GM19023 (cell line): ENCODE data around the gene TMPRSS4.

Source experiments
- ATAC-seq: cut with Tn5 transposase; IDR thresholded peaks from one replicate; pipeline ENCODE4 v1.9.1; 2021; ENCODE audit warnings: mild to moderate bottlenecking, moderate library complexity; ENCODE audit not compliant: unreplicated experiment

TMPRSS4 gene

DNA sequence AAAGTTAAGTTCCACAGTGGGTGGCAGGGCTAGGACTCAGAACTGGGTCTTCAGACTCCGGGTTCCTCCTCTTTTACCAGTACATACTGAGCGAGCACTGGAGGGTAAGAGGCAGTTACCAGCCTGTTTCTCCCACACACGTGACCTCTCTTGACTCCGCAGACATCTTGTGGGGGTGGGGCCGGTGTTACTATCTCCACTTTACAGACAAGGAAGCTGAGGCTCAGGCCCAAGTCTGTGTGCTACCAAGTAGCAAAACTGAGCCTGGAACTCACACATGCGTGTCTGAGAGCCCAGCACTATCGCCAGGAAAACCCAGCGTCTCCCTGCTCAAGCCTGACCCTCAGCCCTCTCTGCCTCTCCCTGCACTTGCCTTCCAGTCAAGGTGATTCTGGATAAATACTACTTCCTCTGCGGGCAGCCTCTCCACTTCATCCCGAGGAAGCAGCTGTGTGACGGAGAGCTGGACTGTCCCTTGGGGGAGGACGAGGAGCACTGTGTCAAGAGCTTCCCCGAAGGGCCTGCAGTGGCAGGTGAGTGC lies 25.9 kb downstream of the TMPRSS4 start:
- no peak for ATAC-seq

DNA sequence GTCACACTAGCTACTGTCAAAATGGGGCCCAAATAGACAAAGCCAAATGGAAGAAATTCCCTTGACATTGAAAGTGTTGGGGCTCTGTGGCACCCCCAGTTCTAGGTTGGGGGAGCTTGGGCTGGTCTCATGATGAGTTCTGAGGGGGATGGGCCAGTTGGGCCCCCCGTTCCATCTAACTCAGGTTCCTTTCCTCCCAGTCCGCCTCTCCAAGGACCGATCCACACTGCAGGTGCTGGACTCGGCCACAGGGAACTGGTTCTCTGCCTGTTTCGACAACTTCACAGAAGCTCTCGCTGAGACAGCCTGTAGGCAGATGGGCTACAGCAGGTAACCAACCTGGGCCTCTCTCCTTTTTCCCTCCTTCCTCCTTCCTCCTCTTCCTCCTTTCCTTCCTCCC lies 27.6 kb downstream of the TMPRSS4 start:
- ATAC-seq = no peak

DNA sequence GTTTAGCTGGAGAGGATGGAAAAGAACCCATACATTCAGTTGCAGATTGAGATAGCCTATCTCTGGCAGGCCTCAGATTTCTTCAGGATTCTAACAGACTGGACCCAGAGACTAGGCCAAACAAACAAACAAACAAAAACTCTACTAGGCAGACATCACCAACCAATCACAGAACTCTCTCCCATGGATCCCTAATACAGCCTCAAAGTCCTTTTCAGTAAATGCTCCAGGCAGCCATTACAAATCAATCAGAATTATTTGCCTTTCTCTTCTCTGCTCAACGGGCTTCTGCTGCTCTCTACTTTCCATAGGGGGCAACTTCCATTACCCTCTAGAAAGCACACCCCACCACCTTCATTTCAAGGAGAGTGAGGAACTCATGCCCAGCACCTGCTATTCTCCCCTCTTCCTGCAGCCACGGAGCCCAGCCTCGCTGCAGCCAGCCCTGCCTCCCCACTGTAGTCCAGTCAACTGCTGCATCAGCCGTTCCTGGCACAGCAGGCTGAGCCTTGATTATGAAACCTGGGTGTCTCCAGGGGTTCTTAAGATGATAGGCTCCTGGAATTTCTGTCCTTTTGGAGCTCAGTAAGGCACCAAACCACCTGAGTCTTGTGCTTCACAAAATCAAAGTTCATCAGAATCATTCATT lies 28.9 kb downstream of the TMPRSS4 start:
- ATAC-seq = no peak

DNA sequence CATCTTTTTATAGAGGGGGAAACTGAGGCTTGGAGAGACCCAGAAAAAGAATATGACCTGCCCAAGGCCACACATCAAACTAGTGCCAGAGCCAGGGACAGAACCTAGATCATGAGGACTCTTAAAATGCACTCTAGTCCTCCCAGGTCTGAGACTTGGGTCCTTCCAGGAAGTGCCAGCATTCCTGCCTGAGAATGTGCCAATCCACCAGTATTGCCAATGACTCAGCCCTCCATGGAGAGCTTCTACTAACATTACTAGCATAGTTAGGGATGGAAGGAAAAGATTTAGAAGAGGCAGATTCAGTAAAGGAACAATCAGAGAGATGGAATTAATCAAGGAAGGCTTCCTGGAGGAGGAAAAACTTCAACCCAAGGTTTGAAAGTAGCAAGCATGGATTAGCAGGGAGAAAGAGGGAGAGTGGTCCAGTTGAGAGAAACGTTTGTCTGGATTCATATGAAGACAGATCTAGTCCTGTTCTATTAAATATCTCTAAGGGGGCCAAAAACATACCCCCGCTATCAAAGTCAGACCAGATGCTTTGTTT lies 30.0 kb downstream of the TMPRSS4 start:
- ATAC-seq = no peak

DNA sequence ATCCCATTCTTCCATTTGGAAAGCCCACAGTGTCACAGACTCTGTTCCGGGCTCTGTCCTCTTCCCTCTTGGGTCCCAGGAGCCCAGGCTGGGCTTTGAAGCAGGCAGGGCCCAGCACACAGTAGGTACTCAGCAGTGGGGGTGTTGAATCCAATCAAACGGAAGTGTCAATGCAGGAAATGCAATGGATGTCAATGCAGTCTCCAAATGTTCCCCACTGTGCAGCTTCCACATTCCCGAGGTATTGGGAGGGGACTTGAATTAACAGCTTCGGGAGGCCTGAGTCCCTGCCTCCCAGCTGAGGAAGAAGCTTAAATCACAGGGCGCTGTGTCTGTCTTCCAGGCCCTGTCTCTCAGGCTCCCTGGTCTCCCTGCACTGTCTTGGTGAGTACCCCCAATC lies 31.6 kb downstream of the TMPRSS4 start:
- no peak for ATAC-seq

DNA sequence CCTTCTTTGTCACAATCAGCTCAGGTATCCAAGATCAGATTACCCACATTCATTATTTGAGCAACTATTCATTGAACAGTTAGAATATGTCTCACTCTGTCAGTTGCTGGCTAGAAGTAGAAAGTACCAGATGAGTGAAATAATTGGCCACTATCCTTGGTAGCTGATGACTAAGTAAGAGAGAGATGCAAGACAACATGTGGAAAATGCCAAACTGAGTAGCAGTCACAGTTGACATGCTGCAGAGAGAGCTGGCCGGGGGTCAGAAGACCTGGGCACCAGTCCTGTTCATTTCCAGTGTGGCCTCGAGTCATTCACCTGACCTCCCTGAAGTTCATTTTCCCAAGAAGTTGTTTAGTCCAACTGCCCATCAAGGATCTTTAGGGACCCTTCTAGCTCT lies 32.4 kb downstream of the TMPRSS4 start:
- no peak for ATAC-seq

DNA sequence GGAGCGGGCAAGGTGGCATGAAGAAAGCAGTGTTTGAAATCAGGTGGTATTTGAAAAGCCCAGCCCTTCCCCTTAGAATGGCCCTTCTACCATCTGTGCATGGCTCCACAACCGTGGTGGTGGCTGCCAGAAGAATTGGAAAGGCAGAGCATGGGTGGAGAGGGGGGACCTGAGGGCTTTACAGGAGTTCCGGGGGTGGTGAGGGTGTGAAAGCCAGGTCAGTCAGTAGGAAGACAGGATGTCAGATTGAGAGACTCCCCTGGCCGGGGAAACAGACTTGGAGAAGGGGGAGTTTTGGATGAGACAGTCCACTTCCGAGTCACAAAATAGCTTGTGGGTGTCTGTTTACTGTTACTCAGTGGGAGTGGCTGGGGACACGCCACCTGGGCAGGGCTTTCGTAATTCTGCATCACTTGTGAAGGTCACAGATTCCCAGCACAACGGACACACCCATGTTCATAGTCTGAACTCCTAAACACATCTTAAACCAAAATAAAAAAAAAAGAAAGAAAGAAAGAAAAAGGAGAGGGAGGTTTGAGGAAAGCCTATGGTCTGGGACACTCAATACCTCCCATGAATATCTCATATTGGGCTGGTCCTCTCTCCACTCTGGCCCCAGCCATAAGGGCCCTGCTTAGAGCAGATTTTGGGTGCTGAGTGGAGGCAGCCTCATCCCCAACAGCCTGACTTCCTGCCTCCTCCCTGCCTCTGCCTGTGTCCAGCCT lies 34.3 kb downstream of the TMPRSS4 start:
- no peak for ATAC-seq

DNA sequence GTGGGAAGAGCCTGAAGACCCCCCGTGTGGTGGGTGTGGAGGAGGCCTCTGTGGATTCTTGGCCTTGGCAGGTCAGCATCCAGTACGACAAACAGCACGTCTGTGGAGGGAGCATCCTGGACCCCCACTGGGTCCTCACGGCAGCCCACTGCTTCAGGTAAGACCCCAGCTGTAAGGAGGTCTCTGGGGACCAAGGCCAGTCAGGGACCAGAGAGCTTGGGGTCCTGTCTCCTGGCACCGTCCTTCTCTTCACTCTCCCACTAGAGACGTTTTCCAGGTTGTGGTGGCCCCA lies 34.8 kb downstream of the TMPRSS4 start:
- ATAC-seq = no peak

DNA sequence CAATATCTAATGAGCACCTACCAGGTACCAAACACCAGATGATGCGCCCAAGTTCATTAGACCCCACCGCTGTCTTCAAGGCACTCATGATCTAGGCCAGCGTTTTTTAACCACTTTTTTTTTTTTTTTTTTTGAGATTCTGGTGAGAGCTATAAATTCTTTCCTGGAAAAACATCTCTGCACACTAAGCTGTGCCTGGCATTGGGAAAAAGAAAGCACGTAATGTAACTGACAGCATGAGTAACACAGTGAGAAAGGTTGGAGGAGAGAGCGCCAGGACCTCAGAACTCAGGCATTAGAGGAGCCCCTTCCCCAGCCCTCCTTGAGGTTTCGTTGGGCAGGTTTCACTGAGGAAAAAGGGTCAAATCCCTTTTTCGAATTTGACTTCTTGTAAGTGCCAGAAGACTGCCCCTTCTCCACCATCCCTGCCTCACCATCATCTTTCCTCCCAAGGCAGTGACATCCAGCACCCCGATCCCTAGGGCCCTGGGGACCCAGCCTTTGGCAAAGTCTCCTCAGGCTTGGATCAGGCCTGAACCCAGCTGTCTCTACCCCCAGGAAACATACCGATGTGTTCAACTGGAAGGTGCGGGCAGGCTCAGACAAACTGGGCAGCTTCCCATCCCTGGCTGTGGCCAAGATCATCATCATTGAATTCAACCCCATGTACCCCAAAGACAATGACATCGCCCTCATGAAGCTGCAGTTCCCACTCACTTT lies 36.0 kb downstream of the TMPRSS4 start:
- ATAC-seq = no peak

DNA sequence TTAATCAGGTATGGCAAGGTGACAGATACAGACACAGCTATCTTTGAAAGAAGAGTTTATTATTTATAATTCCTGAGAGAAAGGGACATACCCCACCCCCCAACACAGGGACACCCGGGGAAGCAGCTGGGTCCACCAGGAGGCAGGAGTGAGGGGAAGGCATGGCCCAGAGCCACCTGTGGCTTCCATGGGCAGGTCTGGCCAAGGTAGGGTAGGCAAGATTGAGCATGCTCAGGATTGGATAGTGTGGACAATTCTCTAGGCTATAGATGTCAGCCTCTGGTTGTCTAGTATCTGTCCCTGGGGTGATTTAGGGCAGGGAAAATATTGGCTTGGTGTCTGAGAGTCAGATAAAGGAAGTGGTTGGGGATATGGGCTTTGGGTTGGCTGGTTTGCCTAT lies 37.4 kb downstream of the TMPRSS4 start:
- ATAC-seq = no peak

DNA sequence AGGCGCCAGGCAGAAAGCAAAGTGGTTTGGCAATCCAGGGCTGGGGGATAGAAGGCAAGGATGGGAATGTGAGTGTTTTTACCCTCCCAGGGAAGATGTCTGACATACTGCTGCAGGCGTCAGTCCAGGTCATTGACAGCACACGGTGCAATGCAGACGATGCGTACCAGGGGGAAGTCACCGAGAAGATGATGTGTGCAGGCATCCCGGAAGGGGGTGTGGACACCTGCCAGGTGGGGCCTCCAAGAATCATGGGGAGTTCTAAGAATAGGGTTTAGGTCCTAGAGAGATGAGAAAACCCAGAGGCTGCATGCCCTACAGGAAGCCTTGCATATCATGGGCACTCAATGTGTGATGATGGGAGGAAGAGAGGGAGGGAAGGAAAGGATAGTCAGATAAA lies 38.2 kb downstream of the TMPRSS4 start:
- ATAC-seq = no peak

DNA sequence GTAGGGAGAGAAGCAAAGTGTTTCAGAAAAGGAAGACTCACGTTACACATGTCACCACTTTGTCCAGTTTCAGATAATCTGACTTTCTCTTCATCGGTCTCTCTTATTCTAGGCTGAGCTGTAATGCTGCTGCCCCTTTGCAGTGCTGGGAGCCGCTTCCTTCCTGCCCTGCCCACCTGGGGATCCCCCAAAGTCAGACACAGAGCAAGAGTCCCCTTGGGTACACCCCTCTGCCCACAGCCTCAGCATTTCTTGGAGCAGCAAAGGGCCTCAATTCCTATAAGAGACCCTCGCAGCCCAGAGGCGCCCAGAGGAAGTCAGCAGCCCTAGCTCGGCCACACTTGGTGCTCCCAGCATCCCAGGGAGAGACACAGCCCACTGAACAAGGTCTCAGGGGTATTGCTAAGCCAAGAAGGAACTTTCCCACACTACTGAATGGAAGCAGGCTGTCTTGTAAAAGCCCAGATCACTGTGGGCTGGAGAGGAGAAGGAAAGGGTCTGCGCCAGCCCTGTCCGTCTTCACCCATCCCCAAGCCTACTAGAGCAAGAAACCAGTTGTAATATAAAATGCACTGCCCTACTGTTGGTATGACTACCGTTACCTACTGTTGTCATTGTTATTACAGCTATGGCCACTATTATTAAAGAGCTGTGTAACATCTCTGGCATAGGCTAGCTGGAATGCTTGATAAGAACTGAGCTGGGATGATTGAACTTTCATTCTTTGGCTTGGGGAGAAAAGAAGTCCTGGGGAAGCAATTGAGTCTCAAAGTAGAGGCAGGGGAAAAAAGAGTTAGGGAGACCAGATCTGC lies 41.1 kb downstream of the TMPRSS4 start:
- peak; percentile 50 for ATAC-seq

DNA sequence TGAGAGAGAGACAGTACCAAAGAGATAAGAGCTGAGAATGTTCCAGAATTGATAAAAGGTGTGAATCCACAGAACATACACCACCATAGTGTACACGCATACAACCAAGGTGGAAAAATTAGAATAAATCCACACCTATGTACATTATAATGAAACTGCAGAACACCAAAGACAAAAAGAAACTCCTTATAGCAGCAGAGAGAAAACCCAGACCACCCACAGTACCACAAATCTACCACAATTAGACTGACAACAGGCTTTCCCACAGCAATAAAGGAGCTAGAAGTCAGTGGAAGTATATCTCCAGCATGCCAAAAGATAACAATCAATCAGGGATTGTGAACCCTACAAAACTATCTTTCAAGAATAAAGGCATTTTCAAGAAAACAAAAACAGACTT lies 43.9 kb downstream of the TMPRSS4 start:
- no peak for ATAC-seq

DNA sequence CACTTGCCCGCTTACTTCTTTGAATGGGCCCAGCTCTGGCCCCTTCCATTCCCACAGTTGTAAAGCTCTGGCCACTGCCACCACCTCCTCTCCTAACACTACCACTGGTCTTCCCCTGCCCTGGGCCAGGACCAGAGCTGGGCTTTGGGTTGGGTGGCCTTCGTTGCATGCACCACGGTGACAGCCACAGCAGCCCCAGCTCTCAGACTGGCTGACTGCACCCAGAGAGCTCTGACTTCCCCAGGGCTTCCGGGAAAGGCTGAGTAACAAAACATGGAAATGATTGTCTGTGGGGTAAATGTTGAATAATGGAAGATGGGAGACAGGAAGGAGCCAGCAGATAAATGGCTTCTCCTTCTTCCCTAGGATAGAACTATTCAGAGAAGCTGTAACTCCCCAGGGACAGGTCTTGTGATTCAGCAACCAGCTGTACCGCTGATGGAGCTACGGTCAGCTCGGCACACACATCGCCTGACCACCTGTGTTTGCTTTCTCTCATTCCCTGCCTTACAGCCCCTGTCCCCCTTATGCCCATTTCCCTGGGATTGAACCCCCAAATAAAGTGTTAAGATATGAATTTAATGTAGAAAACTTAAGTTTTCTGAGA lies 48.2 kb downstream of the TMPRSS4 start:
- ATAC-seq = no peak

DNA sequence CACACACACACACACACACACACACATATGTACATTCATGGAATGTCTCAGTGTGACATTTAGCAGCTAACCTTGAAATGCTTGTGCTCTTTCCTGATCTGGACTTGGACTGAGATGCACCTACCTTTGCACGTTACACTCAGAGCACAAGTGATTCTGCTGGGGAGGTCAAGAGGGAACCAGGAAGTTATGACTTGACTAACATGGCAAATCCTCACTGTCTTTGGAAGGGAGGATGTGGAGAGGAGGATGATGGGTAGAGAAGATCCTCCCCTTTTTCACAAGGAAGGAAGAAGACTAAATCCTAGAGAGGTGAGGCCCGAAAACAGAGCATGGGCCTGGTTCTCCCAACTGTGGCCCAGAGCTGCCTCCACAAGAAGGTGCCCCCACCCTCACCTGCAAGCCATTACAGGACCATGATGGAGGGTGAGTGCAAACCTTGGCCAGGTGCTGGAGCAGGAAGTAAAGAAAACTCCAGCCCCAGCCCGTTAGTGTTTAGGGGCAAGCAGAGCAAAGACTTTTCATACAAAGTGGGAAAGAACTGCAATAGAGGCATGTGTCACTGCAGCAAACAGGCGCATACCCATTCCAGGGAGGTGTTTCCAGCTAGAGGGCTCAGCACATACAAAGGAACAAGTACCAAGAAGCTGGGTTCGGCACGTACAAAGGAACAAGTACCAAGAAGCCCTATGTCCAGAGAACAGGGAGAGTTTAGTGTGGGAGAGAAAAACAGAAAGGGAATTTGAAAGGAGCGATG lies 49.4 kb downstream of the TMPRSS4 start:
- no peak for ATAC-seq

DNA sequence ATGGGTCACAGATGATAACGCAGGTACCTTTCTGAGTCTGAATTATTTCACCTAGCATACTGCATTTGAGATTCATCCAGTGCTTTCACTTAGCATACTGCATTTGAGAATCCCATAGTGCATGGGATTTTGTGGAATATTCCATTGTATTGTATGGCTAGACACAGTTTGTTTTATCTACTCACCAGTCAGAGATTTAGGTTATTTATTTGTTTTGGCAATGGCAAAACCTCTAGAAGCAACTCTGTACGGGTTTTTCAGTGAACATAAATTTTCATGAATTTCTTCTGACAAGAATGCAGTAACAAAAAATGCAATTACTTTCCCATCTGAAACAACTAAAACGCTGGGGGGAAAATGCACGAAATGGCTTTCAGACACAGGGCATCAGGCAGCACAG lies 51.4 kb downstream of the TMPRSS4 start:
- ATAC-seq = no peak

DNA sequence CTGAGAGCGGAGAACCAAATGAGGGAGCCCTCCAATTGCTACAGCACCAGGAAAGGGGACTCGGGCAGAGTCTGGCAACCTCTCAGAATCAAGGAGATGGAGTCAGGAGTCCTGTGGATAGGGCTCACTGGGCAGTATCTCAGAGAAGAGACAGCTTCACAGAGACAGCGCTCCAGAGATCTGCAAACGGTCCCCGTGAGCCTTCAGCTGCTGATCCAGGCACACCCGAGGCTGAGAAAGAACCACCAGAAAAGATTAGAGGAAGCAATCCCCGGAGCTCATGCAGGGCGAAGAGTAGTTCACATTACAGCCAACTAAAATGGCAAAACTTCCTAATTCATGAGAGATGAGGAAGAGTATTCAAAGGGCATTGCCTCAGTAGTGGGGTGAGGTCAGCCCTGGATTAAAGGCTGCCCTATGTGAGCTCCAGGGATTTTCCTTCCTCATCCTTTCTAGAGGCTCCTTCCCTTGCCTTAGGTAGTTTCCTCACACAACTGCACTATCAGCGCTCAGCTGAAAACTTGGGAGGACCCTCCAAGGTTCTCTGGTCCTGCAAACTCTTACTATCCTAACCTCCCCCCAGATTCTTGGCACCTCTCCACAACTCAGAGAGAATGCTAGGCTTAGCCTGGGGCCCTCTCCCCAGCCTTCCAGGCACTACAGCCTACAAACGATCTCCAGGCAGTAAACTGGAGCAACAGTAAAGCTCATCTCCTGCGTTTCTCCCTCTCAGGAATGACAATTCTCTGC lies 52.0 kb downstream of the TMPRSS4 start:
- ATAC-seq = no peak

DNA sequence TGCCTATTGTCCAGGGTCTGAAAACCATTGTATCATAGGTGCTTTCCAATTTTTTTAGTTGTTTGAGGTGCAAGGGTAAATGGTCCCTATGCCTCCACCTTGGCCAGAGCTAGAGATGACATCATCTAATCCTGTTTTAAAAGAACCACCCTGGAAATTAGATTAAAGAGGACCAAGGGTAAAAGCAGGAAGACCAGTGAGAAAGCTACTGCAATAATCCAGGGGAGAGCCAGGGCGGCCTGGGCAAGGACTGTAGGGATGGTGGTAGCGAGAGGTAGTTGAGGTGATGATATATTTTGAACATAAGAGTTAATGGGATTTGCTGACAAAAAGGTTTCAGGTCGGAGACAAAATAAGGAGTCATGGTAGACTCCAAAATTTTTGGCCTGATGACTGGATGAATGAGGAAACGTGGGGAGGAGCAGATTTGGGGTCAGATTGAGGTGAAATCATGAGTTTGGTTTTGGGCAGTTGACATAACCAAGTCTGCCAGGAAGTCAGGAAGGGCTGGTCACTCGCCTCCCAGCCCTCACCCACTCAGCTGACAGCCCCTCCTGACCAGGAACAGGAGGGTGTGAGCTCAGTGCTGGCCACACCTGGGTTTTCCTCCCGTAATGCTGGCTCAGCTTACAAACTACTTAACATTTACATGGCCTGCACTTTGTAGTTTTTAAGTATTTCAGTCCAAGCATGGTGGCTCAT lies 52.7 kb downstream of the TMPRSS4 start:
- no peak for ATAC-seq
